H1 (cell line): ENCODE results near the gene DMC1. TPM values are rescaled to one million over a fixed set of nuclear protein-coding genes. Genes with fewer than 3 reads are reported as not detected.

Experiments used
- CTCF ChIA-PET: fragments of 300-600 bp; sonication (Branson Sonifier 250); formaldehyde crosslinking; loops from one replicate; lab custom pipeline; 2021; ENCODE audit not compliant: partially characterized antibody; lab: Charles Lee
- POLR2A ChIA-PET: fragments of 300-600 bp; sonication (Branson Sonifier 250); formaldehyde crosslinking; loops from one replicate; lab custom pipeline; 2021; ENCODE audit warnings: inconsistent platforms; ENCODE audit not compliant: partially characterized antibody; lab: Charles Lee
- DNase-seq, 2 experiments: peaks; one replicate each; pipeline versions ENCODE4 v3.0.0 to v3.0.0-alpha.2; 2010 to 2022; ENCODE audit warnings: low spot score in 2 of 2, low read depth in 1 of 2, mixed read lengths in 1 of 2
- FAIRE-seq: peaks from 2 replicates; lab custom pipeline; 2011; peaks lifted over from hg19 to GRCh38; lab: Jason Lieb, UNC
- H2AFZ ChIP-seq: 2 replicates; pipeline ENCODE4 v1.8.1; 2012; ENCODE audit warnings: low read length, inconsistent platforms
- H2AK5ac ChIP-seq: 2 replicates; pipeline ENCODE4 v1.6.1; 2013; ENCODE audit warnings: low read depth, low read length
- H2BK120ac ChIP-seq: replicated peaks from 2 replicates; pipeline ENCODE3; 2013; ENCODE audit warnings: low read depth, low read length, inconsistent platforms
- H2BK12ac ChIP-seq: 2 replicates; pipeline ENCODE4 v1.6.1; 2013; ENCODE audit warnings: low read depth, low read length
- H2BK15ac ChIP-seq: 2 replicates; pipeline ENCODE4 v1.6.1; 2013; ENCODE audit warnings: low read length
- H2BK20ac ChIP-seq: 2 replicates; pipeline ENCODE4 v1.6.1; 2013; ENCODE audit warnings: low read length
- H2BK5ac ChIP-seq: 2 replicates; pipeline ENCODE4 v1.6.1; 2013; ENCODE audit warnings: low read depth, low read length
- H3K14ac ChIP-seq: 2 replicates; pipeline ENCODE4 v1.6.1; 2013; ENCODE audit warnings: inconsistent platforms; ENCODE audit not compliant: insufficient read length
- H3K18ac ChIP-seq: 2 replicates; pipeline ENCODE4 v1.6.1; 2013; ENCODE audit warnings: low read length; ENCODE audit errors: extremely low read depth
- H3K23ac ChIP-seq: 2 replicates; pipeline ENCODE4 v1.6.1; 2013; ENCODE audit warnings: inconsistent platforms; ENCODE audit not compliant: insufficient read length
- H3K23me2 ChIP-seq: 2 replicates; pipeline ENCODE4 v1.6.1; 2013; ENCODE audit warnings: low read depth, low read length
- H3K27ac ChIP-seq: 2 replicates; pipeline ENCODE4 v1.6.1; 2011; ENCODE audit warnings: low read depth, low read length, inconsistent platforms
- H3K27me3 ChIP-seq, 4 experiments: replicated peaks in 1 of 4; 1 replicate in 1 of 4; 2 replicates in 3 of 4; pipeline versions ENCODE4 v1.6.1 to v1.8.1; 2011 to 2013; ENCODE audit warnings: low read length in 3 of 4, mild to moderate bottlenecking in 3 of 4, inconsistent platforms in 2 of 4, mixed read lengths in 2 of 4, moderate library complexity in 1 of 4; ENCODE audit not compliant: control insufficient read depth in 3 of 4, insufficient read depth in 3 of 4; ENCODE audit errors: extremely low read depth in 1 of 4
- H3K36me3 ChIP-seq, 4 experiments: 2 replicates each; pipeline versions ENCODE4 v1.6.1 to v1.8.1; 2011 to 2013; ENCODE audit warnings: mild to moderate bottlenecking in 4 of 4, low read length in 3 of 4, moderate library complexity in 2 of 4, control low read depth in 1 of 4, inconsistent platforms in 1 of 4; ENCODE audit not compliant: insufficient read depth in 4 of 4, control insufficient read depth in 2 of 4
- H3K4ac ChIP-seq: replicated peaks from 2 replicates; pipeline ENCODE3; 2013; ENCODE audit warnings: low read length, low read depth, mixed read lengths, inconsistent platforms; ENCODE audit not compliant: insufficient read length
- H3K4me1 ChIP-seq, 4 experiments: replicated peaks in 1 of 4; 1 replicate in 1 of 4; 2 replicates in 3 of 4; pipeline versions ENCODE4 v1.6.1 to v1.8.1; 2011 to 2013; ENCODE audit warnings: low read length in 3 of 4, inconsistent platforms in 2 of 4, mixed read lengths in 1 of 4; ENCODE audit not compliant: insufficient read depth in 4 of 4, control insufficient read depth in 3 of 4
- H3K4me2 ChIP-seq, 2 experiments: 2 replicates each; pipeline versions ENCODE4 v1.6.1 to v1.8.1; 2011 to 2013; ENCODE audit warnings: low read depth in 2 of 2, low read length in 2 of 2, control low read depth in 1 of 2, inconsistent platforms in 1 of 2, mild to moderate bottlenecking in 1 of 2; ENCODE audit not compliant: insufficient read depth in 1 of 2
- H3K4me3 ChIP-seq, 4 experiments: fragments of 200-600, 300-600 bp in 1 of 4; sonication (generic), shearing (Covaris generic), sonication (Bioruptor Twin) in 1 of 4; 2 replicates each; pipeline versions ENCODE4 v1.5.1 to v1.8.1; 2011 to 2016; ENCODE audit warnings: low read length in 4 of 4, low read depth in 3 of 4, control low read depth in 2 of 4, inconsistent platforms in 2 of 4, mild to moderate bottlenecking in 2 of 4, mixed read lengths in 1 of 4, moderate library complexity in 1 of 4; ENCODE audit not compliant: insufficient read depth in 2 of 4; ENCODE audit errors: extremely low read depth in 1 of 4
- H3K56ac ChIP-seq: replicated peaks from 2 replicates; pipeline ENCODE3; 2013; ENCODE audit warnings: low read depth, mild to moderate bottlenecking, mixed read lengths, low read length, inconsistent platforms; ENCODE audit not compliant: insufficient read length
- H3K79me1 ChIP-seq: 2 replicates; pipeline ENCODE4 v1.6.1; 2013; ENCODE audit warnings: low read depth, low read length, control low read depth
- H3K79me2 ChIP-seq, 2 experiments: 2 replicates each; pipeline versions ENCODE4 v1.6.1 to v1.8.1; 2012 to 2013; ENCODE audit warnings: low read length in 2 of 2, mild to moderate bottlenecking in 2 of 2, inconsistent platforms in 1 of 2; ENCODE audit not compliant: insufficient read depth in 2 of 2, control insufficient read depth in 1 of 2
- H3K9ac ChIP-seq, 4 experiments: replicated peaks in 1 of 4; 1 replicate in 1 of 4; 2 replicates in 3 of 4; pipeline versions ENCODE4 v1.6.1 to v1.8.1; 2011 to 2013; ENCODE audit warnings: low read depth in 3 of 4, low read length in 3 of 4, control low read depth in 2 of 4, mild to moderate bottlenecking in 2 of 4, moderate library complexity in 2 of 4, inconsistent platforms in 1 of 4; ENCODE audit errors: extremely low read depth in 1 of 4
- H3K9me3 ChIP-seq, 2 experiments: 2 replicates each; pipeline versions ENCODE4 v1.6.1 to v1.8.1; 2012 to 2013; ENCODE audit warnings: mild to moderate bottlenecking in 2 of 2, moderate library complexity in 2 of 2, control low read depth in 1 of 2, inconsistent platforms in 1 of 2, low read depth in 1 of 2, low read length in 1 of 2, mixed read lengths in 1 of 2; ENCODE audit not compliant: insufficient read depth in 2 of 2
- H4K20me1 ChIP-seq, 2 experiments: replicated peaks in 1 of 2; 2 replicates each; pipeline versions ENCODE3 to v1.8.1; 2011 to 2013; ENCODE audit warnings: inconsistent platforms in 2 of 2, low read length in 2 of 2, mild to moderate bottlenecking in 1 of 2; ENCODE audit not compliant: insufficient read depth in 2 of 2, control insufficient read depth in 1 of 2
- H4K5ac ChIP-seq: 2 replicates; pipeline ENCODE4 v1.6.1; 2013; ENCODE audit warnings: low read length, low read depth, mixed read lengths, inconsistent platforms; ENCODE audit not compliant: insufficient read length
- H4K8ac ChIP-seq: 2 replicates; pipeline ENCODE4 v1.8.0; 2013; ENCODE audit warnings: mild to moderate bottlenecking, moderate library complexity, low read length, inconsistent platforms; ENCODE audit not compliant: insufficient read depth; ENCODE audit errors: extremely low read depth
- H4K91ac ChIP-seq: replicated peaks from 2 replicates; pipeline ENCODE3; 2013; ENCODE audit warnings: low read length, mixed read lengths, inconsistent platforms; ENCODE audit not compliant: insufficient read length
- ASH2L ChIP-seq: fragments of 200-600, 300-600 bp; sonication (generic); IDR thresholded peaks from one replicate; pipeline ENCODE4 v1.7.1; 2017; ENCODE audit warnings: low read length
- BACH1 ChIP-seq: IDR thresholded peaks from 2 replicates; pipeline ENCODE4 v1.6.1; 2012; ENCODE audit warnings: low read length, improper control_type of control experiment
- BRCA1 ChIP-seq: IDR thresholded peaks from 2 replicates; pipeline ENCODE4 v1.6.1; 2012; ENCODE audit warnings: low read depth, low read length, improper control_type of control experiment
- EP300 ChIP-seq, 2 experiments: IDR thresholded peaks; 1 replicate in 1 of 2; 2 replicates in 1 of 2; pipeline ENCODE4 v1.6.1; 2011 to 2012; ENCODE audit warnings: low read depth in 2 of 2, low read length in 2 of 2, mild to moderate bottlenecking in 2 of 2, borderline replicate concordance in 1 of 2, inconsistent platforms in 1 of 2, moderate library complexity in 1 of 2
- GTF2F1 ChIP-seq: IDR thresholded peaks from 2 replicates; pipeline ENCODE4 v1.6.1; 2012; ENCODE audit warnings: low read depth, low read length, improper control_type of control experiment, borderline replicate concordance
- NANOG ChIP-seq: IDR thresholded peaks from 2 replicates; pipeline ENCODE4 v1.6.1; 2011; ENCODE audit warnings: low read length, low read depth, mild to moderate bottlenecking, inconsistent platforms; ENCODE audit not compliant: insufficient read depth, poor library complexity, severe bottlenecking
- SP1 ChIP-seq: IDR thresholded peaks from 2 replicates; pipeline ENCODE4 v1.6.1; 2011; ENCODE audit warnings: low read depth, low read length
- TAF7 ChIP-seq: optimal IDR thresholded peaks from 2 replicates; pipeline ENCODE3; 2011; ENCODE audit warnings: low read depth, mild to moderate bottlenecking, inconsistent platforms, low read length, moderate library complexity, borderline replicate concordance
- TBP ChIP-seq: IDR thresholded peaks from 2 replicates; pipeline ENCODE4 v1.6.1; 2011; ENCODE audit warnings: low read depth, low read length, improper control_type of control experiment
- WGBS, 2 experiments: shearing (Covaris generic) in 1 of 2; methylation state at CpG; one replicate each; pipeline versions ENCODE4 v1.1.6 to v1.1.7; 2013 to 2015; ENCODE audit warnings: low lambda C conversion rate in 2 of 2, mixed read lengths in 2 of 2, inconsistent platforms in 1 of 2, low coverage in 1 of 2, missing lambda C conversion rate in 1 of 2; ENCODE audit not compliant: insufficient replicate concordance in 2 of 2, insufficient coverage in 1 of 2, insufficient read length in 1 of 2; ENCODE audit errors: extremely low coverage in 1 of 2, missing lambda C conversion rate in 1 of 2; 5-methylcytosine and 5-hydroxymethylcytosine counted together
- polyA plus RNA-seq, 7 experiments: library from polyadenylated mRNA; depleted of rRNA in 3 of 7; stranded (reverse) in 5 of 7; unstranded in 2 of 7; fragments of >200 nt in 5 of 7; fragments of 200-250 nt in 2 of 7; gene quantifications; 1 replicate in 5 of 7; 2 replicates in 1 of 7; 4 replicates in 1 of 7; pipeline versions ENCODE4 v1.2.1 to v1.2.3, GENCODE V29; 2011 to 2013; ENCODE audit warnings: missing spikeins in 2 of 7, mixed read lengths in 2 of 7
- total RNA-seq: library from RNA; stranded (reverse); fragmentation: NEBNext Ultra II Directional; extraction: Animal tissue kit (Norgen Biotek cat#: 25700); gene quantifications from 2 replicates; pipeline ENCODE4 v1.2.1, GENCODE V29; 2021
- TF ChIP-seq, protein P1 (sequence below): IDR thresholded peaks from 2 replicates; pipeline ENCODE4 v1.6.1; 2011; ENCODE audit warnings: low read length, improper control_type of control experiment
- TF ChIP-seq, protein P2 (sequence below), 3 experiments: IDR thresholded peaks; 1 replicate in 2 of 3; 2 replicates in 1 of 3; pipeline versions ENCODE4 v1.5.1 to v1.6.1; 2011; ENCODE audit warnings: low read length in 3 of 3, mild to moderate bottlenecking in 3 of 3, inconsistent platforms in 2 of 3, low read depth in 1 of 3, moderate library complexity in 1 of 3; ENCODE audit not compliant: insufficient read depth in 1 of 3; ENCODE audit errors: control extremely low read depth in 1 of 3

DMC1 gene
- total and polyA plus RNA-seq, 2 of the 8 experiments (the other 6 are each of a cell fraction or from before 2014, with no cell fraction given): 3.8 to 7.2 TPM

DNA sequence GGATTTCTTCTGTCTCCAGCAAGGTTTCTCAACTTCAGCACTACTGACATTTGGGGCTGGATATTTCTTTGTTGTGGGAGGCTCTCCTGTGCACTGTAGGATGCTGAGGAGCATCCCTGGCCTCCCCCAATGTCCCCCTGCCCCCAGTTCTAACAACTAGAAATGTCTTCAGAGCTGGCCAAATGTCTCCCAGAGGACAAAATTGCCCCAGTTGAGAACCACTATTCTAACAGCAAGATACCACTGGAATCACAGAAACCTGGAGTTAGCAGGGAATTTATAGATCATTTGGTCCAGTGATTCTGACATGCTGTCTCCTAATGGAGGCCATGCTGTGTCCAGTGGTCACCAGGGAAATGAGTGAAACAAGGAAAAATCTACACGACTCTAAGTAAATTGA is 32.2 kb upstream of the DMC1 start:
- Histone ChIP-seq H2BK120ac (no peak overlapping the region), H3K27me3 (no peaks in the 10 kb centered on the region), H2AFZ (no peak overlapping the region), H4K20me1 (no peaks in the 10 kb centered on the region), H3K9me3 (no peaks in the 10 kb centered on the region), H3K79me1 (no peaks in the 10 kb centered on the region), H3K36me3 (no peaks in the 10 kb centered on the region; a peak in 1 of 8 replicates), H3K9ac (no peak overlapping the region), H3K56ac (no peak overlapping the region), H3K4me3 (no peak overlapping the region), H3K18ac (no peak overlapping the region), H3K27ac (no peak overlapping the region), H2BK12ac (no peak overlapping the region), H3K4me2 (no peak overlapping the region), H4K8ac (no peak overlapping the region), H3K4me1 (no peaks in the 10 kb centered on the region), H2BK5ac (no peak overlapping the region), H4K91ac (no peak overlapping the region), H2BK20ac (no peak overlapping the region), H3K4ac (no peak overlapping the region), H2BK15ac (no peak overlapping the region), H3K14ac (no peak overlapping the region), H3K23me2 (no peaks in the 10 kb centered on the region), H4K5ac (no peak overlapping the region), H2AK5ac (no peak overlapping the region), H3K79me2 (no peaks in the 10 kb centered on the region), H3K23ac (no peak overlapping the region)
- no peak for DNase-seq
- POLR2A ChIA-PET: no interaction called here
- WGBS, 2 experiments: 29% methylated on average over 1 of the region's 1 CpG; no CpG with 5 or more reads in 1 of the 2 experiments
- CTCF ChIA-PET: no interaction called here
- no peak for FAIRE-seq
- TF ChIP-seq ASH2L (no peak), BRCA1 (no peak), EP300 (IDR thresholded peaks at IDR 0.05; ENCODE audit: borderline replicate concordance in 1 of 2, low read depth in 2 of 2, low read length in 2 of 2) (no peak), GTF2F1 (no peak), TBP (no peak), NANOG (no peak), TAF7 (no peak), SP1 (no peak), BACH1 (no peak)
- TF ChIP-seq, protein P1, sequence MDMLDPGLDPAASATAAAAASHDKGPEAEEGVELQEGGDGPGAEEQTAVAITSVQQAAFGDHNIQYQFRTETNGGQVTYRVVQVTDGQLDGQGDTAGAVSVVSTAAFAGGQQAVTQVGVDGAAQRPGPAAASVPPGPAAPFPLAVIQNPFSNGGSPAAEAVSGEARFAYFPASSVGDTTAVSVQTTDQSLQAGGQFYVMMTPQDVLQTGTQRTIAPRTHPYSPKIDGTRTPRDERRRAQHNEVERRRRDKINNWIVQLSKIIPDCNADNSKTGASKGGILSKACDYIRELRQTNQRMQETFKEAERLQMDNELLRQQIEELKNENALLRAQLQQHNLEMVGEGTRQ: no peak
- TF ChIP-seq, protein P2, sequence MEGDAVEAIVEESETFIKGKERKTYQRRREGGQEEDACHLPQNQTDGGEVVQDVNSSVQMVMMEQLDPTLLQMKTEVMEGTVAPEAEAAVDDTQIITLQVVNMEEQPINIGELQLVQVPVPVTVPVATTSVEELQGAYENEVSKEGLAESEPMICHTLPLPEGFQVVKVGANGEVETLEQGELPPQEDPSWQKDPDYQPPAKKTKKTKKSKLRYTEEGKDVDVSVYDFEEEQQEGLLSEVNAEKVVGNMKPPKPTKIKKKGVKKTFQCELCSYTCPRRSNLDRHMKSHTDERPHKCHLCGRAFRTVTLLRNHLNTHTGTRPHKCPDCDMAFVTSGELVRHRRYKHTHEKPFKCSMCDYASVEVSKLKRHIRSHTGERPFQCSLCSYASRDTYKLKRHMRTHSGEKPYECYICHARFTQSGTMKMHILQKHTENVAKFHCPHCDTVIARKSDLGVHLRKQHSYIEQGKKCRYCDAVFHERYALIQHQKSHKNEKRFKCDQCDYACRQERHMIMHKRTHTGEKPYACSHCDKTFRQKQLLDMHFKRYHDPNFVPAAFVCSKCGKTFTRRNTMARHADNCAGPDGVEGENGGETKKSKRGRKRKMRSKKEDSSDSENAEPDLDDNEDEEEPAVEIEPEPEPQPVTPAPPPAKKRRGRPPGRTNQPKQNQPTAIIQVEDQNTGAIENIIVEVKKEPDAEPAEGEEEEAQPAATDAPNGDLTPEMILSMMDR (IDR thresholded peaks at IDR 0.05; ENCODE audit: control extremely low read depth in 1 of 3, insufficient read depth in 1 of 3, low read depth in 1 of 3, low read length in 3 of 3): no peak
